Mesenchymal stem cell (in vitro differentiated cells and primary cell): ENCODE results near the gene LENG1.

ENCODE experiments used
- DNase-seq: peaks from one replicate; pipeline ENCODE4 v3.0.0-alpha.2; 2013
- H2AFZ ChIP-seq: one replicate; pipeline ENCODE4 v1.6.1; 2013; ENCODE audit warnings: low read depth, mild to moderate bottlenecking, control low read depth, inconsistent platforms, low read length, moderate library complexity
- H2AK5ac ChIP-seq: 2 replicates; pipeline ENCODE4 v1.6.1; 2013; ENCODE audit warnings: low read length, moderate library complexity, mild to moderate bottlenecking, inconsistent platforms; ENCODE audit not compliant: severe bottlenecking
- H2BK120ac ChIP-seq: one replicate; pipeline ENCODE4 v1.6.1; 2013; ENCODE audit warnings: low read depth, mild to moderate bottlenecking, inconsistent platforms, low read length, moderate library complexity
- H2BK12ac ChIP-seq, 2 experiments: one replicate each; pipeline ENCODE4 v1.6.1; 2013; ENCODE audit warnings: inconsistent platforms in 2 of 2, low read length in 2 of 2, mild to moderate bottlenecking in 2 of 2, moderate library complexity in 2 of 2, control low read depth in 1 of 2
- H2BK15ac ChIP-seq: one replicate; pipeline ENCODE4 v1.6.1; 2013; ENCODE audit warnings: mild to moderate bottlenecking, low read depth, inconsistent platforms; ENCODE audit not compliant: poor library complexity, severe bottlenecking
- H2BK5ac ChIP-seq: 2 replicates; pipeline ENCODE4 v1.6.1; 2013; ENCODE audit warnings: low read depth, mild to moderate bottlenecking, low read length, control low read depth, inconsistent platforms; ENCODE audit not compliant: poor library complexity, severe bottlenecking
- H3K14ac ChIP-seq, 2 experiments: one replicate each; pipeline ENCODE4 v1.6.1; 2013; ENCODE audit warnings: inconsistent platforms in 2 of 2, low read length in 2 of 2, control low read depth in 1 of 2, mild to moderate bottlenecking in 1 of 2, moderate library complexity in 1 of 2
- H3K18ac ChIP-seq, 2 experiments: one replicate each; pipeline ENCODE4 v1.6.1; 2013; ENCODE audit warnings: inconsistent platforms in 2 of 2, low read length in 2 of 2, control low read depth in 1 of 2, low read depth in 1 of 2, mild to moderate bottlenecking in 1 of 2
- H3K23ac ChIP-seq, 2 experiments: one replicate each; pipeline ENCODE4 v1.6.1; 2013; ENCODE audit warnings: inconsistent platforms in 2 of 2, low read length in 2 of 2, mild to moderate bottlenecking in 2 of 2, moderate library complexity in 2 of 2, control low read depth in 1 of 2
- H3K27ac ChIP-seq: 2 replicates; pipeline ENCODE4 v1.5.1; 2013; ENCODE audit warnings: mild to moderate bottlenecking, moderate library complexity, low read length, control low read depth, inconsistent platforms; ENCODE audit not compliant: poor library complexity, severe bottlenecking
- H3K27me3 ChIP-seq, 2 experiments: 2 replicates each; pipeline versions ENCODE4 v1.6.1 to v1.7.0; 2013; ENCODE audit warnings: low read length in 2 of 2, mild to moderate bottlenecking in 2 of 2, moderate library complexity in 2 of 2, control low read depth in 1 of 2, inconsistent platforms in 1 of 2; ENCODE audit not compliant: control insufficient read depth in 1 of 2, insufficient read depth in 1 of 2
- H3K36me3 ChIP-seq, 2 experiments: 2 replicates each; pipeline versions ENCODE4 v1.6.1 to v1.7.0; 2013; ENCODE audit warnings: low read length in 2 of 2, control low read depth in 1 of 2, inconsistent platforms in 1 of 2, low read depth in 1 of 2, mild to moderate bottlenecking in 1 of 2; ENCODE audit not compliant: insufficient read depth in 2 of 2, control insufficient read depth in 1 of 2
- H3K4ac ChIP-seq, 2 experiments: one replicate each; pipeline ENCODE4 v1.6.1; 2013; ENCODE audit warnings: inconsistent platforms in 2 of 2, low read length in 2 of 2, mild to moderate bottlenecking in 2 of 2, moderate library complexity in 2 of 2, control low read depth in 1 of 2, low read depth in 1 of 2
- H3K4me1 ChIP-seq: 2 replicates; pipeline ENCODE4 v1.6.1; 2013; ENCODE audit warnings: low read depth, low read length, control low read depth; ENCODE audit not compliant: control insufficient read depth, insufficient read depth
- H3K4me2 ChIP-seq: 2 replicates; pipeline ENCODE4 v1.6.1; 2013; ENCODE audit warnings: low read length, mild to moderate bottlenecking, inconsistent platforms; ENCODE audit not compliant: poor library complexity, severe bottlenecking
- H3K4me3 ChIP-seq, 2 experiments: 2 replicates each; pipeline versions ENCODE4 v1.5.1 to v1.7.0; 2013; ENCODE audit warnings: low read length in 2 of 2, mild to moderate bottlenecking in 2 of 2, control low read depth in 1 of 2, low read depth in 1 of 2; ENCODE audit not compliant: insufficient read depth in 1 of 2
- H3K79me1 ChIP-seq: replicated peaks from 2 replicates; pipeline ENCODE4 v1.6.1; 2013; ENCODE audit warnings: mild to moderate bottlenecking, control low read depth, low read length, inconsistent platforms; ENCODE audit not compliant: poor library complexity, severe bottlenecking
- H3K9ac ChIP-seq: 2 replicates; pipeline ENCODE4 v1.7.0; 2013; ENCODE audit warnings: mild to moderate bottlenecking, low read length, moderate library complexity
- H3K9me3 ChIP-seq: 2 replicates; pipeline ENCODE4 v1.7.0; 2013; ENCODE audit warnings: mild to moderate bottlenecking, low read length; ENCODE audit not compliant: control insufficient read depth
- H4K8ac ChIP-seq: one replicate; pipeline ENCODE4 v1.6.1; 2013; ENCODE audit warnings: inconsistent platforms, mild to moderate bottlenecking, low read length, moderate library complexity
- H4K91ac ChIP-seq: one replicate; pipeline ENCODE4 v1.6.1; 2013; ENCODE audit warnings: mild to moderate bottlenecking, low read length, inconsistent platforms
- WGBS: methylation state at CpG from one replicate; pipeline ENCODE4 v1.1.7; 2013; ENCODE audit warnings: mixed read lengths; 5-methylcytosine and 5-hydroxymethylcytosine counted together

The LENG1 gene

DNA sequence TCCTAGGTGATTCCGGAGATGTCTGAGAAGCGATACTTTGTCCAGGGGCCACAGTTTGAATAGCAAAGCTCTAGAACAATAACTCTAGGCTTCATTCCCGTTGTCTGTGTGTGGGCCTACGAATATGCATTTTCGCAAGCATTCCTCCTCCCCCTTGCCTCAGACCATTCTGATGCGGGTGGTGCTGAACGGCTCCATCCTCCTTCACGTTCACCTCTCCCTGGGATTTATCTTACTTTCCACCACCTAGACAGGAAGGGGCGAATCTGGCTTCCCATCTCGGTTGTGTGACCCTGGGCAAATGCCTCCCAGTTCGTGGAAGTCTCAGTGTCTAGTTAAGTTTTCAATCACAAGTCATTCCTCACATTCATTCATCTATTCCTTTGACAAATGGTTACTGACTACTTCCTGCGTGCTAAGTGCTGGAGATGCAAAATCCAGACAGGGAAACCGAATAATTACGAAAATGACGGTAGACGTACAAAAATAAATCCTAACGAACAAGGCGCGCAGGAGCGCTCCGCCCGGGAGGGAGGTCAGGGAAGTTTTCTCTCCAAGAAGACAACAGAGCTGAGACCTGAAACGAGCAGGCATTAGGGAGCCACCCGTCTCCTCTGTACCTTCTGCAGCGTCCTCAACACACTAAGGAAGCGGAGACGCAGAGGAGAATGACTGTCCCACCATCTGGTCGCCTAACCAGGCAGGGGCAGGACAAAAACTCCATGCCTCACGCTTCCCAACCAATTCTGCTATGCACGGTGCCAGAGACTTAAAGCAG lies 23.2 kb downstream of the LENG1 start:
- Histone ChIP-seq H2BK15ac (no peak overlapping the region), H4K8ac (no peak overlapping the region), H3K79me1 (no peaks in the 10 kb centered on the region), H2BK5ac (no peak overlapping the region), H3K4ac (no peak overlapping the region), H2AFZ (peak overlapping the region; percentile 39), H3K23ac (no peak overlapping the region), H3K9me3 (no peaks in the 10 kb centered on the region), H3K4me3 (peak overlapping the region; percentile 45 to 82), H3K4me1 (peaks cover 26% of the 10 kb centered on the region), H3K36me3 (peaks cover 22 to 32% of the 10 kb centered on the region in 2 experiments), H3K27ac (peak overlapping the region; percentile 9), H3K27me3 (no peaks in the 10 kb centered on the region), H2AK5ac (no peak overlapping the region), H4K91ac (no peak overlapping the region), H2BK12ac (no peak overlapping the region), H3K18ac (no peak overlapping the region), H2BK120ac (no peak overlapping the region), H3K14ac (no peak overlapping the region), H3K4me2 (peak overlapping the region; percentile 88), H3K9ac (peak overlapping the region; percentile 68)
- 2% methylated on average over 30 of the region's 30 CpGs for WGBS
- DNase-seq: no peak

DNA sequence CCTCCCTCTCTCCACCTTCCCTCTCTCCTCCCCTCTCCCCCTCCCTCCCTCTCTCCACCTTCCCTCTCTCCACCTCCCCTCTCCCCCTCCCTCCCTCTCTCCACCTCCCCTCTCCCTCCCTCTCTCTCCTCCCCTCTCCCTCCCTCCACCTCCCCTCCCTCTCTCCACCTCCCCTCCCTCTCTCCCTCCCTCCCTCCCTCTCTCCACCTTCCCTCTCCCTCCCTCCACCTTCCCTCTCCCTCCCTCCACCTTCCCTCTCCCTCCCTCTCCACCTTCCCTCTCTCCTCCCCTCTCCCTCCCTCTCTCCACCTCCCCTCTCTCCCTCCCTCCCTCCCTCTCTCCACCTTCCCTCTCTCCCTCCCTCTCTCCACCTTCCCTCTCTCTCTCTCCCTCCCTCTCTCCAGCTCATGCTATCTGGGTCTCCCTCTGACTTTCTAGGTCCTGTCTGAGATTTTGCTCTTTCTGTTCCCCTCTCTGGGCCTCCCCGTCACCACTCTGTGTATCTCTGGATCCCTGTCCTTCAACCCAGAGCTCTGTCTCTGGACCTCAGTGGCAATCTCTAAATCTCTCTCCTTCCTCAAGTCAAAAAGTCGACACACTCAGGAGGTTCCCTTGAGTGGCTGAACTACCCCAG lies 25.4 kb downstream of the LENG1 start:
- Histone ChIP-seq H3K9me3 (no peaks in the 10 kb centered on the region), H2BK5ac (no peak overlapping the region), H3K9ac (no peak overlapping the region), H3K23ac (no peak overlapping the region), H3K27ac (no peak overlapping the region), H2BK15ac (no peak overlapping the region), H3K4ac (no peak overlapping the region), H2BK120ac (no peak overlapping the region), H2AK5ac (no peak overlapping the region), H3K4me3 (no peak overlapping the region), H4K8ac (no peak overlapping the region), H3K27me3 (no peaks in the 10 kb centered on the region), H2BK12ac (no peak overlapping the region), H3K18ac (no peak overlapping the region), H3K4me2 (no peak overlapping the region), H4K91ac (no peak overlapping the region), H3K14ac (no peak overlapping the region), H2AFZ (no peak overlapping the region), H3K36me3 (peaks cover 24 to 31% of the 10 kb centered on the region in 2 experiments), H3K4me1 (peaks cover 10% of the 10 kb centered on the region), H3K79me1 (no peaks in the 10 kb centered on the region)
- WGBS: 74% methylated on average over 2 of the region's 2 CpGs
- no peak for DNase-seq

GRCh38 chr19:54133312-54133956 lies 26.1 kb downstream of the LENG1 start:
- peak; percentile 67 for DNase-seq
- Histone ChIP-seq H2BK15ac (no peak overlapping the region), H3K4ac (no peak overlapping the region), H4K8ac (no peak overlapping the region), H2AFZ (no peak overlapping the region), H2BK5ac (no peak overlapping the region), H4K91ac (no peak overlapping the region), H3K27me3 (no peaks in the 10 kb centered on the region), H3K23ac (no peak overlapping the region), H2AK5ac (no peak overlapping the region), H3K9ac (no peak overlapping the region), H3K4me1 (peaks cover 4% of the 10 kb centered on the region), H3K79me1 (no peaks in the 10 kb centered on the region), H3K36me3 (peaks cover 27 to 34% of the 10 kb centered on the region in 2 experiments), H3K18ac (no peak overlapping the region), H3K4me2 (no peak overlapping the region), H3K27ac (no peak overlapping the region), H3K14ac (no peak overlapping the region), H3K4me3 (no peak overlapping the region), H2BK120ac (no peak overlapping the region), H2BK12ac (no peak overlapping the region), H3K9me3 (no peaks in the 10 kb centered on the region)
- 93% methylated on average over 10 of the region's 10 CpGs for WGBS

GRCh38 chr19:54129617-54129996 lies 29.9 kb downstream of the LENG1 start:
- no peak overlapping the region for H2BK12ac ChIP-seq
- H3K4me3 ChIP-seq: no peak overlapping the region
- H2BK120ac ChIP-seq: no peak overlapping the region
- H2BK5ac ChIP-seq: no peak overlapping the region
- H3K27me3 ChIP-seq: no peaks in the 10 kb centered on the region
- H2AK5ac ChIP-seq: no peak overlapping the region
- no peak overlapping the region for H4K8ac ChIP-seq
- WGBS: 97% methylated on average over 20 of the region's 20 CpGs
- H3K79me1 ChIP-seq: peaks cover 2% of the 10 kb centered on the region
- no peak overlapping the region for H4K91ac ChIP-seq
- no peak overlapping the region for H3K18ac ChIP-seq
- H3K9ac ChIP-seq: no peak overlapping the region
- H3K14ac ChIP-seq: no peak overlapping the region
- no peak overlapping the region for H2BK15ac ChIP-seq
- no peak overlapping the region for H2AFZ ChIP-seq
- peaks cover 58 to 72% of the 10 kb centered on the region in 2 experiments for H3K36me3 ChIP-seq
- H3K4me1 ChIP-seq: no peaks in the 10 kb centered on the region
- no peak overlapping the region for H3K27ac ChIP-seq
- DNase-seq: no peak
- no peak overlapping the region for H3K4me2 ChIP-seq
- H3K23ac ChIP-seq: no peak overlapping the region
- no peaks in the 10 kb centered on the region for H3K9me3 ChIP-seq
- H3K4ac ChIP-seq: no peak overlapping the region
